Loucy (cell line): ENCODE results near the gene IQCN.

Experiments
- H2AFZ ChIP-seq: fragments of 200-600 bp; sonication (generic); 2 replicates; pipeline ENCODE4 v1.6.0; 2016; ENCODE audit warnings: antibody characterized with exemption, mild to moderate bottlenecking, low read length, moderate library complexity
- H3F3A ChIP-seq: fragments of 200-600 bp; 2 replicates; pipeline ENCODE4 v1.6.0; 2016; ENCODE audit warnings: antibody characterized with exemption, low read depth, mild to moderate bottlenecking
- H3K27me3 ChIP-seq: fragments of 200-600 bp; sonication (generic); 2 replicates; pipeline ENCODE4 v1.6.1; 2014; ENCODE audit warnings: low read length, mild to moderate bottlenecking; ENCODE audit not compliant: insufficient read depth, poor library complexity, severe bottlenecking
- H3K36me3 ChIP-seq: fragments of 200-600 bp; sonication (generic); 2 replicates; pipeline ENCODE4 v1.6.1; 2016; ENCODE audit warnings: low read length; ENCODE audit not compliant: insufficient read depth
- H3K4me1 ChIP-seq: fragments of 200-600 bp; sonication (generic); 2 replicates; pipeline ENCODE4 v1.5.1; 2014; ENCODE audit warnings: low read length, mild to moderate bottlenecking; ENCODE audit not compliant: insufficient read depth, poor library complexity, severe bottlenecking
- H3K4me2 ChIP-seq: fragments of 200-600 bp; sonication (generic); 2 replicates; pipeline ENCODE4 v1.6.0; 2014; ENCODE audit warnings: antibody characterized with exemption, low read length, low read depth, mild to moderate bottlenecking; ENCODE audit not compliant: poor library complexity, severe bottlenecking
- H3K4me3 ChIP-seq: fragments of 200-600 bp; sonication (generic); 2 replicates; pipeline ENCODE4 v1.5.1; 2014; ENCODE audit warnings: low read length, mild to moderate bottlenecking, mixed read lengths; ENCODE audit not compliant: poor library complexity, severe bottlenecking
- H3K79me2 ChIP-seq: fragments of 200-600 bp; sonication (generic); 2 replicates; pipeline ENCODE4 v1.6.1; 2014; ENCODE audit warnings: low read length; ENCODE audit not compliant: insufficient read depth
- H3K9ac ChIP-seq: fragments of 200-600 bp; sonication (generic); 2 replicates; pipeline ENCODE4 v1.6.0; 2014; ENCODE audit warnings: mild to moderate bottlenecking, low read depth, low read length, moderate library complexity; ENCODE audit not compliant: poor library complexity, severe bottlenecking
- H3K9me2 ChIP-seq: fragments of 200-600 bp; sonication (generic); replicated peaks from 2 replicates; pipeline ENCODE4 v1.6.1; 2016; ENCODE audit warnings: low read depth, low read length, mixed read lengths
- H3K9me3 ChIP-seq: fragments of 200-600 bp; sonication (generic); 2 replicates; pipeline ENCODE4 v1.6.1; 2014; ENCODE audit warnings: mild to moderate bottlenecking, antibody characterized with exemption, low read length, low read depth; ENCODE audit not compliant: insufficient read depth
- H4K20me1 ChIP-seq: fragments of 200-600 bp; sonication (generic); 2 replicates; pipeline ENCODE4 v1.6.0; 2014; ENCODE audit warnings: antibody characterized with exemption, low read length, mild to moderate bottlenecking; ENCODE audit not compliant: insufficient read depth, poor library complexity, severe bottlenecking
- EZH2phosphoT487 ChIP-seq: fragments of 200-600 bp; IDR thresholded peaks from 2 replicates; pipeline ENCODE4 v1.6.1; 2018; ENCODE audit warnings: antibody characterized with exemption, mild to moderate bottlenecking, moderate library complexity, borderline replicate concordance
- TF ChIP-seq, protein P1 (sequence below): fragments of 200-600 bp; sonication (generic); conservative IDR thresholded peaks from 2 replicates; pipeline ENCODE4 v1.5.1; 2014; ENCODE audit warnings: mild to moderate bottlenecking, antibody characterized with exemption, low read length

Gene IQCN

DNA sequence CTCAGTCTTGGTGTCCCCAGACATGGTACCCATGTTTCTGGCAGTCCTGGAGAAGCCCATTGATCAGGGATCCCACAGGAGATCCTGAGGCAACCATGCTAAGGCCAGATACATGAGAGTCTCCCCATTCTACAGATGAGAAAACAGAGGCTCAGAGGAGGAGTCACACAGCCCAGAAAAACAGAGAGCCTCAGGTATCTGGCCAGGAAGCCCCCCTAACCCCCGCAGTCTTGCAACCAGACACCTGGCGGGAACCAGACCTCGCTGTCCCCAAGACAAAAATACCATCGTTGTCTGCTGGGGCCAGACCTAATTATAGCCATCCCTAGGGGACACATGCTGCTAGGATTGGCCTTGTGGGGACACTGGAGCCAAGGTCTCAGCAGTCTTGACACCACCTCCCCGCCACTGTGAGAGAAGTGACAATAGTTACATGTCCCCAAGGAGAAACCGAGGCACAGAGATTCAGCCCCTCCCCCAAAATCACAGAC, 46.4 kb downstream of the IQCN start:
- Histone ChIP-seq H3K9ac (no peak overlapping the region), H3K9me2 (no peaks in the 10 kb centered on the region), H4K20me1 (no peaks in the 10 kb centered on the region), H3K79me2 (no peaks in the 10 kb centered on the region), H3F3A (no peaks in the 10 kb centered on the region), H2AFZ (no peak overlapping the region), H3K27me3 (no peaks in the 10 kb centered on the region), H3K4me1 (peaks cover 7% of the 10 kb centered on the region), H3K9me3 (no peaks in the 10 kb centered on the region), H3K4me2 (no peak overlapping the region), H3K4me3 (no peak overlapping the region), H3K36me3 (no peaks in the 10 kb centered on the region)
- TF ChIP-seq, protein P1, sequence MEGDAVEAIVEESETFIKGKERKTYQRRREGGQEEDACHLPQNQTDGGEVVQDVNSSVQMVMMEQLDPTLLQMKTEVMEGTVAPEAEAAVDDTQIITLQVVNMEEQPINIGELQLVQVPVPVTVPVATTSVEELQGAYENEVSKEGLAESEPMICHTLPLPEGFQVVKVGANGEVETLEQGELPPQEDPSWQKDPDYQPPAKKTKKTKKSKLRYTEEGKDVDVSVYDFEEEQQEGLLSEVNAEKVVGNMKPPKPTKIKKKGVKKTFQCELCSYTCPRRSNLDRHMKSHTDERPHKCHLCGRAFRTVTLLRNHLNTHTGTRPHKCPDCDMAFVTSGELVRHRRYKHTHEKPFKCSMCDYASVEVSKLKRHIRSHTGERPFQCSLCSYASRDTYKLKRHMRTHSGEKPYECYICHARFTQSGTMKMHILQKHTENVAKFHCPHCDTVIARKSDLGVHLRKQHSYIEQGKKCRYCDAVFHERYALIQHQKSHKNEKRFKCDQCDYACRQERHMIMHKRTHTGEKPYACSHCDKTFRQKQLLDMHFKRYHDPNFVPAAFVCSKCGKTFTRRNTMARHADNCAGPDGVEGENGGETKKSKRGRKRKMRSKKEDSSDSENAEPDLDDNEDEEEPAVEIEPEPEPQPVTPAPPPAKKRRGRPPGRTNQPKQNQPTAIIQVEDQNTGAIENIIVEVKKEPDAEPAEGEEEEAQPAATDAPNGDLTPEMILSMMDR: no peak
- no peak for TF ChIP-seq EZH2phosphoT487

DNA sequence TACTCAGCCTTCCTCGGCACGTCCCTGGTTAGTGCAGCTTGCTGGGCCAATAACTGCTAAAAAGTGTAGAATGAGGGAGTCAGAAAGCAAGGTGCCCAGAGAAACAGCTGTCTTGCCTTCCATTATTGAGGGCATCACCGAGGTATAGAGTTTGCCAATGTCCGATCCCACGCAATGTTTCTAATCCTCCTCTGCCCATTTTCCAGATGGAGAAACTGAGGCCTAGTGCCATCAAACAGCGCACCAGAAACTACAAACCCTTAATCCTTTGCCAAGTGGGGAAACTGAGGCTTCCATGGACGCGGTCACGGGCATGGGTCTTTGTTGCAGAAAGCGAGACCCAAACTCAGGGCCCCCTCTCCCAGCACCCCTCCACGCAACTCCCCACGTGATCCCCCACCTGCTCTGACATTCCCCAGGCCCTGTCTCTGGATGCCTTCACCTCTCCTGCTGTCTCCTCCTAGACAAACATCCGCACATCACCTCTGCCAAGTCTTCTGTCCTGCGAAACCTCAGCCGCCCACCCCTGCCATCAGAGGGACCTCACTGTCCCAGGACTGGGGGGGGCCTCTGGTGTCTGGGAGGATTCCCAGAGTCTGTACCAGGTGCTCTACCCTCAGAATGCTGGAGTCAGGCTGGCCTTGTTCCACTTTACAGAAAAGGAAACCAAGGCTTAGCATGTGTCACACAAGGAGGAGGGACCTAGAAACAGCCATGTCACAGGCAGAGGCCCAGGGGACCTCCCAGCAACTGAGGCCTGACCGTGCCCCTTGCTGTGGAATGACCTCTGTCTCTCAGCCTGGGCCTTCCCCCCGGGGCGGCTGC, 47.1 kb downstream of the IQCN start:
- H3K9me2 ChIP-seq: no peaks in the 10 kb centered on the region
- TF ChIP-seq EZH2phosphoT487: no peak
- TF ChIP-seq, protein P1: no peak
- peaks cover 7% of the 10 kb centered on the region for H3K4me1 ChIP-seq
- no peaks in the 10 kb centered on the region for H3K9me3 ChIP-seq
- H3K9ac ChIP-seq: no peak overlapping the region
- no peak overlapping the region for H2AFZ ChIP-seq
- no peaks in the 10 kb centered on the region for H3F3A ChIP-seq
- H4K20me1 ChIP-seq: no peaks in the 10 kb centered on the region
- H3K79me2 ChIP-seq: no peaks in the 10 kb centered on the region
- no peak overlapping the region for H3K4me3 ChIP-seq
- no peak overlapping the region for H3K4me2 ChIP-seq
- no peaks in the 10 kb centered on the region for H3K27me3 ChIP-seq
- no peaks in the 10 kb centered on the region for H3K36me3 ChIP-seq

DNA sequence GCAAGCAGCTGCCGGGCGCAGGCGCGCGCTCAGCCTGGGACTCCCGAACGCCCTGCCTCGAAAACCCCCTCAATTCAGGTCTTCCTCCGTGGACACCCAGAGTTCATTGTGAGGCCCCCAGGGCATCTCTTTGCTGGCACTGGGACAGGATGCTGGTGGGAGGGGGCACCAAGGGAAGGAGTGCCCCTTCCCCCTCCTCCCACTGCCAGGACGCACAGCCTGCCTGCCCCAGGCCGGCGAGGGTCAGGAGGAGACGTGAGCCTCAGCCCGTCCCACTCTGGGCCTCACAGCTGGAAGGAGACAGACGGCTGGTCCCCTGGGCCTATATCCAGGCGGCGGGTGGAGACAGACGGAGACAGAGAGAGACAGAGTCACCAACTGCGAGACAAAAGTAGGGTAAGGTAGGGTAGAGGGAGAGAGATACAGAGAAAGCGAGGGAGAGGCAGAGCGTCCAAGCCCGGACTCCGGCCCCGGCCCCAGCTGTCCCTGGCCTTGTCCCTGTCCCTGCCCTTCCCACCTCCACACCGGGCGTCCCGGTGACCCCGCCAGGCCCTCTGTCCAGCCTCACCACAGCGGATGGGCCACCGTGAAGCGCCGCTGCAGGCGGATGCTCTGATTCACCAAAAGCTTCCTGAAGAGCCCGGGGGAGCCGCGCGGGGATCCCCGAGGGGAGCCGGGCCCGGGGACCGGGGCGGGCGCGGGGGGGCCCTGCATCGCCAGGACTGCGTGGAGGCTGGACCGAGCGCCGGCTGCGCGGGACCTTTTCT, 48.4 kb downstream of the IQCN start, which contains the start of gene PDE4C:
Gene PDE4C (minus strand): TSS at position 737 of the 767 bp plus-strand sequence. CDS start 23 bp downstream, at position 714.
- Histone ChIP-seq H3K36me3 (no peaks in the 10 kb centered on the region), H3K79me2 (no peaks in the 10 kb centered on the region), H3K9me3 (no peaks in the 10 kb centered on the region), H3K4me2 (no peak within 1 kb of the TSS), H2AFZ (no peak within 1 kb of the TSS), H4K20me1 (no peaks in the 10 kb centered on the region), H3K4me3 (no peak within 1 kb of the TSS), H3K27me3 (no peaks in the 10 kb centered on the region), H3K9me2 (no peaks in the 10 kb centered on the region), H3K9ac (no peak within 1 kb of the TSS), H3K4me1 (no peaks in the 10 kb centered on the region), H3F3A (no peaks in the 10 kb centered on the region)
- TF ChIP-seq EZH2phosphoT487: no peak
- TF ChIP-seq, protein P1: no peak
